Adrenal gland (tissue), 12 donors: ENCODE results near the gene AGAP1. TPM values are rescaled to one million over a fixed set of nuclear protein-coding genes. Genes with fewer than 3 reads are reported as not detected.

Experiments
- DNase-seq, 7 donors: peaks; one replicate each; pipeline ENCODE4 v3.0.0-alpha.2; 2019 to 2020
- H3K27ac ChIP-seq, 5 donors: fragments of 200-600 bp; sonication (generic) in 4 of 5; 1 replicate in 3 of 5; 2 replicates in 2 of 5; pipeline versions ENCODE4 v1.5.1 to v1.8.0; 2016 to 2020; ENCODE audit warnings: mild to moderate bottlenecking in 1 of 5
- H3K27me3 ChIP-seq: fragments of 200-600 bp; 2 replicates; pipeline ENCODE4 v1.8.0; 2021
- H3K36me3 ChIP-seq, 2 donors: fragments of 200-600 bp; replicated peaks in 1 of 2; 1 replicate in 1 of 2; 2 replicates in 1 of 2; pipeline versions ENCODE4 v1.5.1 to v1.8.0; 2018 to 2022
- H3K4me1 ChIP-seq, 2 donors: fragments of 200-600 bp; replicated peaks in 1 of 2; 1 replicate in 1 of 2; 2 replicates in 1 of 2; pipeline versions ENCODE4 v1.5.1 to v1.8.0; 2018 to 2021
- H3K4me3 ChIP-seq, 4 donors: fragments of 200-600 bp; sonication (generic) in 3 of 4; one replicate each; pipeline ENCODE4 v1.5.1; 2016 to 2018
- H3K9me3 ChIP-seq, 3 donors: fragments of 200-600 bp; sonication (generic) in 1 of 3; replicated peaks in 1 of 3; 1 replicate in 2 of 3; 2 replicates in 1 of 3; pipeline versions ENCODE4 v1.5.1 to v1.8.0; 2016 to 2021
- POLR2A ChIP-seq, 2 donors: fragments of 450-650 bp; IDR thresholded peaks; one replicate each; pipeline ENCODE4 v1.6.1; 2017; ENCODE audit warnings: antibody characterized with exemption in 2 of 2, mild to moderate bottlenecking in 2 of 2, moderate library complexity in 1 of 2
- WGBS, 4 donors: extraction: QIAGEN DNeasy Blood & Tissue Kit in 2 of 4; methylation state at CpG; one replicate each; pipeline versions ENCODE4 v1.1.5 to v1.1.7; 2013 to 2017; 5-methylcytosine and 5-hydroxymethylcytosine counted together
- intact Hi-C, 2 donors: fragments of 100-400 bp; cut with DNase I; formaldehyde crosslinking; loops; one replicate each; pipeline versions ENCODE4 v1.14.1 to v1.15.0; 2022 to 2023
- polyA plus RNA-seq, 3 donors: library from polyadenylated mRNA; stranded (reverse); fragments of 200-250 nt in 2 of 3; fragments of 350-450 nt in 1 of 3; fragmentation: Illumina TruSeq in 1 of 3; extraction: RNeasy Lipid Tissue Mini Kit (QIAGEN cat#74804) in 1 of 3; gene quantifications; one replicate each; pipeline ENCODE4 v1.2.3, GENCODE V29; 2013 to 2014
- total RNA-seq, 9 donors: library from RNA; depleted of rRNA in 4 of 9; stranded (reverse); fragments of >200 nt in 4 of 9; fragments of 120-200 nt in 1 of 9; fragmentation: NEBNext Ultra II Directional in 1 of 9; extraction: Animal tissue kit (Norgen Biotek cat#: 25700) in 1 of 9; gene quantifications; one replicate each; pipeline versions ENCODE4 v1.1.0 to v1.2.4, GENCODE V29; 2013 to 2023
- TF ChIP-seq, protein P1 (sequence below), 6 experiments: fragments of 450-650 bp in 4 of 6; fragments of 200-600 bp in 2 of 6; sonication (generic) in 1 of 6; IDR thresholded peaks; 1 replicate in 5 of 6; 2 replicates in 1 of 6; pipeline versions ENCODE4 v1.5.1 to v1.8.0; 2016 to 2021; ENCODE audit warnings: antibody characterized with exemption in 6 of 6, mild to moderate bottlenecking in 2 of 6, moderate library complexity in 1 of 6
- donor health status: healthy with polysubstance abuse.
- donor health status: Bipolar disorder and iron deficiency.
- donor health status: DM: yes; HTN: yes; CAD: no.
- donor health status: DM: no; HTN: no; CAD: no.
- donor health status: DM: no; HTN: no; CAD: no.
- donor health status: DM: yes; HTN: yes; CAD: no.

The AGAP1 gene
- total and polyA plus RNA-seq, 12 donors, result 5.3 to 29.6 (median 17.7) TPM

DNA sequence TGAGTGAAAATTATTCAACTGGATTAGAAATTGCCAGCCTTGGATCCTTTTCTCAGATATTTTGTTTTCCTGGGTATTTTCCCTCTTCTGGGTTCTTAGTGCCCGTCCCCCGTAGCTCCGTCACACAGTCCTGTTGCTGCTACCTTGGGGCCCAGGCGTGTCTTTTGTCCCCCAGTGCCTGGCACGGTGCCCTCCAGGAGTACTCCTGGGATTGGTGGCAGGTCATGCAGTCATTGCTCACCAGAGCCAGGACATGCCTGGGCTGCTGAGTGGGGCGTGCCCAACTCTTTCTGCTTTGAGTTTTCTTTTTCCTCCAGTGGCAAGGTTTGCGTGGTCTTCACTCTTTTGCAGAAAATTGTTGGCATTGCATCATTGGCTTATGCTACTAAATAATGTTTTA is 275.2 kb downstream of the AGAP1 start:
- no peak for DNase-seq
- Histone ChIP-seq H3K27me3 (no peaks in the 10 kb centered on the region), H3K9me3 (no peaks in the 10 kb centered on the region), H3K4me1 (no peaks in the 10 kb centered on the region), H3K4me3 (no peak overlapping the region), H3K27ac (no peak overlapping the region), H3K36me3 (no peaks in the 10 kb centered on the region)
- TF ChIP-seq, protein P1, sequence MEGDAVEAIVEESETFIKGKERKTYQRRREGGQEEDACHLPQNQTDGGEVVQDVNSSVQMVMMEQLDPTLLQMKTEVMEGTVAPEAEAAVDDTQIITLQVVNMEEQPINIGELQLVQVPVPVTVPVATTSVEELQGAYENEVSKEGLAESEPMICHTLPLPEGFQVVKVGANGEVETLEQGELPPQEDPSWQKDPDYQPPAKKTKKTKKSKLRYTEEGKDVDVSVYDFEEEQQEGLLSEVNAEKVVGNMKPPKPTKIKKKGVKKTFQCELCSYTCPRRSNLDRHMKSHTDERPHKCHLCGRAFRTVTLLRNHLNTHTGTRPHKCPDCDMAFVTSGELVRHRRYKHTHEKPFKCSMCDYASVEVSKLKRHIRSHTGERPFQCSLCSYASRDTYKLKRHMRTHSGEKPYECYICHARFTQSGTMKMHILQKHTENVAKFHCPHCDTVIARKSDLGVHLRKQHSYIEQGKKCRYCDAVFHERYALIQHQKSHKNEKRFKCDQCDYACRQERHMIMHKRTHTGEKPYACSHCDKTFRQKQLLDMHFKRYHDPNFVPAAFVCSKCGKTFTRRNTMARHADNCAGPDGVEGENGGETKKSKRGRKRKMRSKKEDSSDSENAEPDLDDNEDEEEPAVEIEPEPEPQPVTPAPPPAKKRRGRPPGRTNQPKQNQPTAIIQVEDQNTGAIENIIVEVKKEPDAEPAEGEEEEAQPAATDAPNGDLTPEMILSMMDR (IDR thresholded peaks at IDR 0.05), result no peak
- no peak for TF ChIP-seq POLR2A (IDR thresholded peaks at IDR 0.05)
- 91 to 97% (median 94%) methylated on average over 7 of the region's 7 CpGs for WGBS, 4 donors
- intact Hi-C loops, result no loop called here

DNA sequence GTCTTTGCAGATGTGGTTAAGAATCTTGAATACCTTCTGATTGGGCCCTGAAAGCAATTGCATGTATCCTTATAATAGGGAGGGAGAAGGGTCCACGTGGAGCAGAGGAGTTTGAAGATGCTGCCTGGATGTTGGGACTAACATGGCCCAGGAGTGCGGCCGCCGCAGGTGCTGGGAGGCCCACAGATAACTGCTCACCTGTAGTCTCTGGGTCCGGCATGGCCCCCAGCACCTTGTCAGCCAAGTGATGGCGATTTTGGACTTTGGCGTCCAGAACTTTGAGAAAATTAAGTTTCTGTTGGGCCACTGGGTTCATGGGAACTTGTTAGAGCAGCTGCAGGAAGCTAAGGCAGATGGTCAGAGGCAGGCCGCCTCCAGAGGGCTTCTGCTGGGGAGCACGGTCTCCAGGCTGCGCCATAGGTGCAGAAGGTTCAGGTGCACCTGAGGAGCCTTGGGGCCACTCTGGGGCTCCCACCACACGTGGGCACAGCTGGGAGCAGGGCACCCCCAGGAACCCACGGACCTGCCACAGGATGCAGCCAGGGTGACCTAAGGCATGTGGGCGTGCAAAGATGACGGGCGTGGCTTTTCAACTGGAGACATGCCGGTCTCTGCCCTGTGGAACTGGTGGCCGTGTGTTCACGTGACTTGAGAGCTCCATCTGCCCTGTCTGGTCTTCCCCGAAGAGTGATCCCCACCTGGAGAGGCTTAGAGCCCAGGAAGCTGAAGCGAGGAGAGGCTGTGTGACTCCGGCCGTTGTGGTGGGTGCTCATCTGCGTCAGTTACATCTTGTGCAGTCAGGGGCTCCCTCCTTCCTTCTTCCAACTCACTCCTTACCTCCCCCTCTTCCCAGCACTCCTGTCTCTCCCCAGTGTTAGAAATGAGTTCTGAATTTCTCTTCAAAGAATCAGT is 277.3 kb downstream of the AGAP1 start:
- no peak overlapping the region for H3K27ac ChIP-seq
- no peaks in the 10 kb centered on the region for H3K4me1 ChIP-seq
- no peaks in the 10 kb centered on the region for H3K9me3 ChIP-seq
- 94 to 97% (median 95%) methylated on average over 19 to 23 of the region's 23 CpGs for WGBS, 4 donors
- H3K36me3 ChIP-seq, result no peaks in the 10 kb centered on the region
- TF ChIP-seq, protein P1 (IDR thresholded peaks at IDR 0.05), result no peak
- TF ChIP-seq POLR2A (IDR thresholded peaks at IDR 0.05), result no peak
- intact Hi-C loops, result no loop called here
- H3K27me3 ChIP-seq, result no peaks in the 10 kb centered on the region
- no peak overlapping the region for H3K4me3 ChIP-seq
- no peak for DNase-seq

DNA sequence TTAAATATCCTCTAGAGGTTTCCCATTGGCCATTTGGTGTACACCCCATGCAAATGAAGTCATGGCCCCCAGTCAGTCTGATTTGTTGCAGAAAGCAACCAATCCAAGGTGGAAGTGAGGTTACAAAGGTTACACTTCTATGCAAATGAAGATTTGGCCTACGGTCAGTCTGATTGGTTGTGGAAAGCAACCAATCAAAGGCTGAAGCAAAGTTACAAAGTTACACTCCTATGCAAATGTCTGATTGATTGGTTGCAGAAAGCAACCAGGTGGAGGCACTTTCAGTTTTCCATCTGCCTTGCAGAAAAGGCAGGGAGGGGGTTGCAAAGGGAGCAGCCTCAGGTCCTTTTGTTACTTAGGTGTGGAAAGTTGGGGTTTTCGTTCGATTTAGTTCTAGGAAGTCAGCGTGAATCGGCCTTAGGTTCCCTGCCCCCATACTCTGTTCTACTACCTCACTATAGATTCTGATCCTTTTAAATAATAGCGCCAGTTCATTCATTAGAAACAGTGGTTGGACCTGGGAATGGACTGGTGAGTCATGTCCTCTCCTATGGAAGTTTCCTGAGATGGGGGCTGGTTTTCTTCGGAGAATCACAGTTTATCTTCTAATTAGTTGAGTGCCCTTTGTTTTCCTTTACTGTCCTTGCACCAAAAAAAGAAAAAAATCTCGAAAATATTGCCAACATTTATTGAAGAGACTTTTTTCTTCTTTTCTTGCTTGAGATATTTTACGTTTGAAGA is 279.5 kb downstream of the AGAP1 start:
- Histone ChIP-seq H3K4me3 (no peak overlapping the region), H3K4me1 (no peaks in the 10 kb centered on the region), H3K9me3 (no peaks in the 10 kb centered on the region), H3K36me3 (no peaks in the 10 kb centered on the region), H3K27me3 (no peaks in the 10 kb centered on the region), H3K27ac (no peak overlapping the region)
- WGBS, 4 donors, result 89 to 94% (median 90%) methylated on average over 9 of the region's 9 CpGs
- intact Hi-C loops, result no loop called here
- no peak for DNase-seq
- TF ChIP-seq POLR2A (IDR thresholded peaks at IDR 0.05), result no peak
- TF ChIP-seq, protein P1 (IDR thresholded peaks at IDR 0.05), result no peak

DNA sequence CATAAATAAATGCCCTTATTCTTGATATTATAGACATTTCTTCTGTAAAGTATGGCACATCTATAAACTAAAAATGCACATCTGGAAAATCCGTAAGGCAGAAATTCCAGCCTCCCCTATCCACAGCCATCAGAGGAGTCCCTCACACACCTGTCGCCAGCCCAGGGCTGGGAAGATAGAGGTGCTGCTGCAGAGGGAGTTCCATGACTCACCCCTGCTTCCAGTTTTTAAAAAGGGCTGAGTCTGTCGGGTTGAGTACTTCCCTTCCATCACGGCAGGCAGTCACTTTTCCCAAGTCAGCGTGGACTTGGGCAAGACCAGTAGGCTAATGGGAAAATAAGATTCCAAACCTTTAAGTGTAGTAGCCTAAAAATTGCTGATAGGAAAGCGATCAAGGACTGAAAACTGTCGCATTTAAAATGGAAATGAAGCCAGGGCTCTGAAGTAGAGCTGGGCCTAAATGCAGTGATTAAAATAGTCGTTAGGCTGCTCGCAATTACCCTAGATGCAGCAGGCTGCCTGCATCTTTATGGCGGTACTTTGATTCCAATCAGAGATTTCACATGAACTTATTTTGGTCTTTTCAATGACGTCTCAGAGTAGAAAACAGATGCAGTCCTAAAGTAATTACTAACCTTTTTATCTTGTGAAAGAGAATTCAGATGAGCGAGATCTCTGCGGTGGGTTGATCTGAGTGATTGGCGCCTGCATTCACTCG is 280.5 kb downstream of the AGAP1 start:
- Histone ChIP-seq H3K27ac (no peak overlapping the region), H3K4me3 (no peak overlapping the region), H3K27me3 (no peaks in the 10 kb centered on the region), H3K4me1 (no peaks in the 10 kb centered on the region), H3K9me3 (no peaks in the 10 kb centered on the region), H3K36me3 (no peaks in the 10 kb centered on the region)
- DNase-seq, result no peak
- intact Hi-C loops, result no loop called here
- 85 to 89% (median 87%) methylated on average over 15 of the region's 15 CpGs for WGBS, 4 donors
- TF ChIP-seq POLR2A (IDR thresholded peaks at IDR 0.05), result no peak
- TF ChIP-seq, protein P1 (IDR thresholded peaks at IDR 0.05), result no peak
